H1 (cell line): ENCODE measurements around the gene FOXN3. TPM values are rescaled to one million over a fixed set of nuclear protein-coding genes. Genes with fewer than 3 reads are reported as not detected.

ENCODE experiments used
- CTCF ChIA-PET: fragments of 300-600 bp; sonication (Branson Sonifier 250); formaldehyde crosslinking; loops from one replicate; lab custom pipeline; 2021; ENCODE audit not compliant: partially characterized antibody; lab: Charles Lee
- POLR2A ChIA-PET: fragments of 300-600 bp; sonication (Branson Sonifier 250); formaldehyde crosslinking; loops from one replicate; lab custom pipeline; 2021; ENCODE audit warnings: inconsistent platforms; ENCODE audit not compliant: partially characterized antibody; lab: Charles Lee
- DNase-seq, 2 experiments: peaks; one replicate each; pipeline versions ENCODE4 v3.0.0 to v3.0.0-alpha.2; 2010 to 2022; ENCODE audit warnings: low spot score in 2 of 2, low read depth in 1 of 2, mixed read lengths in 1 of 2
- FAIRE-seq: peaks from 2 replicates; lab custom pipeline; 2011; peaks lifted over from hg19 to GRCh38; lab: Jason Lieb, UNC
- H2AFZ ChIP-seq: 2 replicates; pipeline ENCODE4 v1.8.1; 2012; ENCODE audit warnings: low read length, inconsistent platforms
- H2AK5ac ChIP-seq: 2 replicates; pipeline ENCODE4 v1.6.1; 2013; ENCODE audit warnings: low read depth, low read length
- H2BK120ac ChIP-seq: replicated peaks from 2 replicates; pipeline ENCODE3; 2013; ENCODE audit warnings: low read depth, low read length, inconsistent platforms
- H2BK12ac ChIP-seq: 2 replicates; pipeline ENCODE4 v1.6.1; 2013; ENCODE audit warnings: low read depth, low read length
- H2BK15ac ChIP-seq: 2 replicates; pipeline ENCODE4 v1.6.1; 2013; ENCODE audit warnings: low read length
- H2BK20ac ChIP-seq: 2 replicates; pipeline ENCODE4 v1.6.1; 2013; ENCODE audit warnings: low read length
- H2BK5ac ChIP-seq: 2 replicates; pipeline ENCODE4 v1.6.1; 2013; ENCODE audit warnings: low read depth, low read length
- H3K14ac ChIP-seq: 2 replicates; pipeline ENCODE4 v1.6.1; 2013; ENCODE audit warnings: inconsistent platforms; ENCODE audit not compliant: insufficient read length
- H3K18ac ChIP-seq: 2 replicates; pipeline ENCODE4 v1.6.1; 2013; ENCODE audit warnings: low read length; ENCODE audit errors: extremely low read depth
- H3K23ac ChIP-seq: 2 replicates; pipeline ENCODE4 v1.6.1; 2013; ENCODE audit warnings: inconsistent platforms; ENCODE audit not compliant: insufficient read length
- H3K23me2 ChIP-seq: 2 replicates; pipeline ENCODE4 v1.6.1; 2013; ENCODE audit warnings: low read depth, low read length
- H3K27ac ChIP-seq: 2 replicates; pipeline ENCODE4 v1.6.1; 2011; ENCODE audit warnings: low read depth, low read length, inconsistent platforms
- H3K27me3 ChIP-seq, 4 experiments: replicated peaks in 1 of 4; 1 replicate in 1 of 4; 2 replicates in 3 of 4; pipeline versions ENCODE4 v1.6.1 to v1.8.1; 2011 to 2013; ENCODE audit warnings: low read length in 3 of 4, mild to moderate bottlenecking in 3 of 4, inconsistent platforms in 2 of 4, mixed read lengths in 2 of 4, moderate library complexity in 1 of 4; ENCODE audit not compliant: control insufficient read depth in 3 of 4, insufficient read depth in 3 of 4; ENCODE audit errors: extremely low read depth in 1 of 4
- H3K36me3 ChIP-seq, 4 experiments: 2 replicates each; pipeline versions ENCODE4 v1.6.1 to v1.8.1; 2011 to 2013; ENCODE audit warnings: mild to moderate bottlenecking in 4 of 4, low read length in 3 of 4, moderate library complexity in 2 of 4, control low read depth in 1 of 4, inconsistent platforms in 1 of 4; ENCODE audit not compliant: insufficient read depth in 4 of 4, control insufficient read depth in 2 of 4
- H3K4ac ChIP-seq: replicated peaks from 2 replicates; pipeline ENCODE3; 2013; ENCODE audit warnings: low read length, low read depth, mixed read lengths, inconsistent platforms; ENCODE audit not compliant: insufficient read length
- H3K4me1 ChIP-seq, 4 experiments: replicated peaks in 1 of 4; 1 replicate in 1 of 4; 2 replicates in 3 of 4; pipeline versions ENCODE4 v1.6.1 to v1.8.1; 2011 to 2013; ENCODE audit warnings: low read length in 3 of 4, inconsistent platforms in 2 of 4, mixed read lengths in 1 of 4; ENCODE audit not compliant: insufficient read depth in 4 of 4, control insufficient read depth in 3 of 4
- H3K4me2 ChIP-seq, 2 experiments: 2 replicates each; pipeline versions ENCODE4 v1.6.1 to v1.8.1; 2011 to 2013; ENCODE audit warnings: low read depth in 2 of 2, low read length in 2 of 2, control low read depth in 1 of 2, inconsistent platforms in 1 of 2, mild to moderate bottlenecking in 1 of 2; ENCODE audit not compliant: insufficient read depth in 1 of 2
- H3K4me3 ChIP-seq, 4 experiments: fragments of 200-600, 300-600 bp in 1 of 4; sonication (generic), shearing (Covaris generic), sonication (Bioruptor Twin) in 1 of 4; 2 replicates each; pipeline versions ENCODE4 v1.5.1 to v1.8.1; 2011 to 2016; ENCODE audit warnings: low read length in 4 of 4, low read depth in 3 of 4, control low read depth in 2 of 4, inconsistent platforms in 2 of 4, mild to moderate bottlenecking in 2 of 4, mixed read lengths in 1 of 4, moderate library complexity in 1 of 4; ENCODE audit not compliant: insufficient read depth in 2 of 4; ENCODE audit errors: extremely low read depth in 1 of 4
- H3K56ac ChIP-seq: replicated peaks from 2 replicates; pipeline ENCODE3; 2013; ENCODE audit warnings: low read depth, mild to moderate bottlenecking, mixed read lengths, low read length, inconsistent platforms; ENCODE audit not compliant: insufficient read length
- H3K79me1 ChIP-seq: 2 replicates; pipeline ENCODE4 v1.6.1; 2013; ENCODE audit warnings: low read depth, low read length, control low read depth
- H3K79me2 ChIP-seq, 2 experiments: 2 replicates each; pipeline versions ENCODE4 v1.6.1 to v1.8.1; 2012 to 2013; ENCODE audit warnings: low read length in 2 of 2, mild to moderate bottlenecking in 2 of 2, inconsistent platforms in 1 of 2; ENCODE audit not compliant: insufficient read depth in 2 of 2, control insufficient read depth in 1 of 2
- H3K9ac ChIP-seq, 4 experiments: replicated peaks in 1 of 4; 1 replicate in 1 of 4; 2 replicates in 3 of 4; pipeline versions ENCODE4 v1.6.1 to v1.8.1; 2011 to 2013; ENCODE audit warnings: low read depth in 3 of 4, low read length in 3 of 4, control low read depth in 2 of 4, mild to moderate bottlenecking in 2 of 4, moderate library complexity in 2 of 4, inconsistent platforms in 1 of 4; ENCODE audit errors: extremely low read depth in 1 of 4
- H3K9me3 ChIP-seq, 2 experiments: 2 replicates each; pipeline versions ENCODE4 v1.6.1 to v1.8.1; 2012 to 2013; ENCODE audit warnings: mild to moderate bottlenecking in 2 of 2, moderate library complexity in 2 of 2, control low read depth in 1 of 2, inconsistent platforms in 1 of 2, low read depth in 1 of 2, low read length in 1 of 2, mixed read lengths in 1 of 2; ENCODE audit not compliant: insufficient read depth in 2 of 2
- H4K20me1 ChIP-seq, 2 experiments: replicated peaks in 1 of 2; 2 replicates each; pipeline versions ENCODE3 to v1.8.1; 2011 to 2013; ENCODE audit warnings: inconsistent platforms in 2 of 2, low read length in 2 of 2, mild to moderate bottlenecking in 1 of 2; ENCODE audit not compliant: insufficient read depth in 2 of 2, control insufficient read depth in 1 of 2
- H4K5ac ChIP-seq: 2 replicates; pipeline ENCODE4 v1.6.1; 2013; ENCODE audit warnings: low read length, low read depth, mixed read lengths, inconsistent platforms; ENCODE audit not compliant: insufficient read length
- H4K8ac ChIP-seq: 2 replicates; pipeline ENCODE4 v1.8.0; 2013; ENCODE audit warnings: mild to moderate bottlenecking, moderate library complexity, low read length, inconsistent platforms; ENCODE audit not compliant: insufficient read depth; ENCODE audit errors: extremely low read depth
- H4K91ac ChIP-seq: replicated peaks from 2 replicates; pipeline ENCODE3; 2013; ENCODE audit warnings: low read length, mixed read lengths, inconsistent platforms; ENCODE audit not compliant: insufficient read length
- CBX5 ChIP-seq: fragments of 300-800, 300-1000 bp; sonication (generic); IDR thresholded peaks from 2 replicates; pipeline ENCODE4 v1.7.1; 2016; ENCODE audit warnings: antibody characterized with exemption, low read length, low read depth
- CTBP2 ChIP-seq: IDR thresholded peaks from 2 replicates; pipeline ENCODE4 v1.7.0; 2011; ENCODE audit warnings: borderline replicate concordance, mild to moderate bottlenecking, moderate library complexity, mixed read lengths, low read length; ENCODE audit not compliant: insufficient read depth, insufficient read length
- EP300 ChIP-seq, 2 experiments: IDR thresholded peaks; 1 replicate in 1 of 2; 2 replicates in 1 of 2; pipeline ENCODE4 v1.6.1; 2011 to 2012; ENCODE audit warnings: low read depth in 2 of 2, low read length in 2 of 2, mild to moderate bottlenecking in 2 of 2, borderline replicate concordance in 1 of 2, inconsistent platforms in 1 of 2, moderate library complexity in 1 of 2
- FOSL1 ChIP-seq: IDR thresholded peaks from 2 replicates; pipeline ENCODE4 v1.6.1; 2011; ENCODE audit warnings: mild to moderate bottlenecking, low read depth, low read length, moderate library complexity; ENCODE audit not compliant: insufficient read depth
- HDAC6 ChIP-seq: IDR thresholded peaks from one replicate; pipeline ENCODE4 v1.7.1; 2012; ENCODE audit warnings: low read depth, mild to moderate bottlenecking, inconsistent platforms, low read length, moderate library complexity
- JUND ChIP-seq: IDR thresholded peaks from 2 replicates; pipeline ENCODE4 v1.6.1; 2011; ENCODE audit warnings: mild to moderate bottlenecking, improper control_type of control experiment, low read length
- POLR2AphosphoS5 ChIP-seq: IDR thresholded peaks from 2 replicates; pipeline ENCODE4 v1.6.1; 2011; ENCODE audit warnings: low read depth, low read length
- SAP30 ChIP-seq: fragments of 300-600 bp; sonication (generic); IDR thresholded peaks from 2 replicates; pipeline ENCODE4 v1.7.1; 2012; ENCODE audit warnings: low read length, moderate library complexity, mild to moderate bottlenecking, inconsistent platforms; ENCODE audit not compliant: insufficient read depth, insufficient replicate concordance
- SIN3A ChIP-seq, 2 experiments: IDR thresholded peaks in 1 of 2; conservative IDR thresholded peaks in 1 of 2; 2 replicates each; pipeline ENCODE4 v1.6.1; 2011 to 2012; ENCODE audit warnings: low read length in 2 of 2, improper control_type of control experiment in 1 of 2, low read depth in 1 of 2, mild to moderate bottlenecking in 1 of 2
- SUZ12 ChIP-seq: fragments of 200-600 bp; sonication (generic); IDR thresholded peaks from 2 replicates; pipeline ENCODE4 v1.6.1; 2012; ENCODE audit warnings: mild to moderate bottlenecking, inconsistent platforms, low read length, moderate library complexity, mixed read lengths
- TBP ChIP-seq: IDR thresholded peaks from 2 replicates; pipeline ENCODE4 v1.6.1; 2011; ENCODE audit warnings: low read depth, low read length, improper control_type of control experiment
- TCF12 ChIP-seq: IDR thresholded peaks from 2 replicates; pipeline ENCODE4 v1.6.1; 2011; ENCODE audit warnings: low read depth, mild to moderate bottlenecking, low read length
- WGBS, 2 experiments: shearing (Covaris generic) in 1 of 2; methylation state at CpG; one replicate each; pipeline versions ENCODE4 v1.1.6 to v1.1.7; 2013 to 2015; ENCODE audit warnings: low lambda C conversion rate in 2 of 2, mixed read lengths in 2 of 2, inconsistent platforms in 1 of 2, low coverage in 1 of 2, missing lambda C conversion rate in 1 of 2; ENCODE audit not compliant: insufficient replicate concordance in 2 of 2, insufficient coverage in 1 of 2, insufficient read length in 1 of 2; ENCODE audit errors: extremely low coverage in 1 of 2, missing lambda C conversion rate in 1 of 2; 5-methylcytosine and 5-hydroxymethylcytosine counted together
- polyA plus RNA-seq, 7 experiments: library from polyadenylated mRNA; depleted of rRNA in 3 of 7; stranded (reverse) in 5 of 7; unstranded in 2 of 7; fragments of >200 nt in 5 of 7; fragments of 200-250 nt in 2 of 7; gene quantifications; 1 replicate in 5 of 7; 2 replicates in 1 of 7; 4 replicates in 1 of 7; pipeline versions ENCODE4 v1.2.1 to v1.2.3, GENCODE V29; 2011 to 2013; ENCODE audit warnings: missing spikeins in 2 of 7, mixed read lengths in 2 of 7
- total RNA-seq: library from RNA; stranded (reverse); fragmentation: NEBNext Ultra II Directional; extraction: Animal tissue kit (Norgen Biotek cat#: 25700); gene quantifications from 2 replicates; pipeline ENCODE4 v1.2.1, GENCODE V29; 2021
- TF ChIP-seq, protein P1 (sequence below): IDR thresholded peaks from 2 replicates; pipeline ENCODE4 v1.6.1; 2012; ENCODE audit warnings: inconsistent platforms

Gene FOXN3
- total and polyA plus RNA-seq, 2 of the 8 experiments (the other 6 are each of a cell fraction or from before 2014, with no cell fraction given) = 52.6 to 178 TPM

DNA sequence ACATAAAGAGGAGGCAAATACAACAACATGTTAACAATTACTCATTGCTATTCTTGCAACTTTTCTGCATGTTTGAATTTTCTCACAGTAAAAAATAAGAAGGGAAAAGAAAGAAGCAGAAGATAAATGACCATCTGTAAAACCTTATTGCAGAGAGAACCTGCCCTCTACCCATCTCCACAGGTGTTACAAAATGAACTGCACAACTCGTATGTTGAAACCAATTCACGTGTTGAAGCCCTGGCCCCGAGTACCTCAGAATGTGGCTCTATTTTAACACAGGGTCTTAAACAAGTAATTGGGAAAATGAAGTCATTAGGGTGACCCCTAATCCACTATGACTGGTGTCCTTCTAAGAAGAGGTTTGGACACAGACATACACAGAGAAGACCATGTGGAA lies 39.5 kb downstream of the FOXN3 start:
- Histone ChIP-seq H3K4me3 (no peak overlapping the region), H2BK120ac (no peak overlapping the region), H4K20me1 (peaks cover 9 to 14% of the 10 kb centered on the region in 2 experiments), H2AK5ac (no peak overlapping the region), H2BK15ac (no peak overlapping the region), H2AFZ (no peak overlapping the region), H3K36me3 (no peaks in the 10 kb centered on the region; a peak in 1 of 8 replicates), H3K23me2 (no peaks in the 10 kb centered on the region), H3K79me2 (peaks cover 23 to 100% of the 10 kb centered on the region in 2 experiments), H4K5ac (no peak overlapping the region), H3K27me3 (no peaks in the 10 kb centered on the region), H3K18ac (no peak overlapping the region), H2BK12ac (no peak overlapping the region), H4K8ac (no peak overlapping the region), H3K4me1 (no peaks in the 10 kb centered on the region; a peak in 2 of 7 replicates), H3K14ac (no peak overlapping the region), H2BK5ac (no peak overlapping the region), H3K27ac (no peak overlapping the region), H3K9me3 (peaks cover 0 to 4% of the 10 kb centered on the region in 2 experiments; a peak in 2 of 4 replicates), H3K23ac (no peak overlapping the region), H3K9ac (no peak overlapping the region), H3K4me2 (no peak overlapping the region), H3K4ac (no peak overlapping the region), H3K56ac (no peak overlapping the region), H3K79me1 (peaks cover 7% of the 10 kb centered on the region), H2BK20ac (no peak overlapping the region), H4K91ac (no peak overlapping the region)
- 96% methylated on average over 3 of the region's 3 CpGs; no CpG with 5 or more reads in 1 of the 2 experiments for WGBS, 2 experiments
- FAIRE-seq (no peak), DNase-seq (no peak)
- no peak for TF ChIP-seq CBX5
- TF ChIP-seq TBP = no peak
- no peak for TF ChIP-seq TCF12
- TF ChIP-seq CTBP2 = no peak
- no peak for TF ChIP-seq SUZ12
- TF ChIP-seq SIN3A (conservative IDR thresholded peaks at IDR 0.05 in 1 of 2, IDR thresholded peaks at IDR 0.05 in 1 of 2; ENCODE audit: low read depth in 1 of 2, low read length in 2 of 2) = no peak
- no peak for TF ChIP-seq FOSL1
- TF ChIP-seq EP300 (IDR thresholded peaks at IDR 0.05; ENCODE audit: borderline replicate concordance in 1 of 2, low read depth in 2 of 2, low read length in 2 of 2) = no peak
- no peak for TF ChIP-seq HDAC6
- no peak for TF ChIP-seq POLR2AphosphoS5
- TF ChIP-seq, protein P1, sequence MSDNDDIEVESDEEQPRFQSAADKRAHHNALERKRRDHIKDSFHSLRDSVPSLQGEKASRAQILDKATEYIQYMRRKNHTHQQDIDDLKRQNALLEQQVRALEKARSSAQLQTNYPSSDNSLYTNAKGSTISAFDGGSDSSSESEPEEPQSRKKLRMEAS = no peak
- TF ChIP-seq JUND = no peak
- TF ChIP-seq SAP30 = no peak
- ChIA-PET CTCF (no interaction called here), POLR2A (interaction anchor here (2.4 kb wide), 1 partner anchor 9 kb away, joined by 9 read pairs; no protein-coding TSS in a partner anchor)
